ENCODE data around the gene VAMP7. TPM values are rescaled to one million over a fixed set of nuclear protein-coding genes. Genes with fewer than 3 reads are reported as not detected.

Gene VAMP7
- total RNA-seq, 2 donors from 2014 or later: 26.5 to 38.7 TPM

DNA sequence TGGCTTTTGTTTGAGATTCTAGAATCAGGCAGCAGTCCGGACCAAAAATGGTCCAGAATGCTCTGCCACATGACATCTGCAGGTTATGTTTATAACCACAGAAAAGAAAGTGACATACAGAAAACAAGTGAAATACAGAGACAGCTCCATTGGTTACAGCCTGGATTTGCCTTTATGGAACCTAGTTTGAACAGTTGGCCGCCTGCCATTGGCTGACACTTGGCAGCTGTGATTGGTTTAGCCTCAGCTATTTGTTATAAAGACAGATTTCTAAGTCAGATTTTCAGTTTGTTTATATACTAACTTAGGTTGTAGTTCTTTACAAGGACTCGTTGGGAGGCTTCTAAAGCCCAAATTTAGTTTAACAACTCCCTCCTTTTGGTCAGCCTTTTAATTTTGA is 75.5 kb downstream of the VAMP7 start:
- Histone ChIP-seq H3K36me3 (ENCODE audit: control insufficient read depth, insufficient read depth, low read length) (no peaks in the 10 kb centered on the region), H3K27ac (ENCODE audit: low read depth, low read length) (no peak overlapping the region), H3K4me1 (ENCODE audit: control insufficient read depth, insufficient read depth, low read length) (no peaks in the 10 kb centered on the region), H3K9ac (ENCODE audit: extremely low read depth, low read length, poor library complexity, severe bottlenecking) (no peak overlapping the region), H3K27me3 (ENCODE audit: control insufficient read depth, insufficient read depth, low read length, poor library complexity, severe bottlenecking) (no peaks in the 10 kb centered on the region), H3K9me3 (ENCODE audit: control insufficient read depth, low read length) (peaks cover 39% of the 10 kb centered on the region), H3K4me3 (ENCODE audit: low read length) (no peak overlapping the region)
- H3K27ac Mint-ChIP-seq: no peak overlapping the region
- peaks cover 7% of the 10 kb centered on the region for H3K4me1 Mint-ChIP-seq
- H3K27me3 Mint-ChIP-seq (ENCODE audit: insufficient read depth): no peaks in the 10 kb centered on the region
- H3K9me3 Mint-ChIP-seq: peaks cover 48% of the 10 kb centered on the region
- WGBS, 2 experiments (ENCODE audit: insufficient coverage in 1 of 2, insufficient read length in 1 of 2): 75 to 90% methylated on average over 1 to 3 of the region's 3 CpGs
- TF ChIP-seq, protein P1, sequence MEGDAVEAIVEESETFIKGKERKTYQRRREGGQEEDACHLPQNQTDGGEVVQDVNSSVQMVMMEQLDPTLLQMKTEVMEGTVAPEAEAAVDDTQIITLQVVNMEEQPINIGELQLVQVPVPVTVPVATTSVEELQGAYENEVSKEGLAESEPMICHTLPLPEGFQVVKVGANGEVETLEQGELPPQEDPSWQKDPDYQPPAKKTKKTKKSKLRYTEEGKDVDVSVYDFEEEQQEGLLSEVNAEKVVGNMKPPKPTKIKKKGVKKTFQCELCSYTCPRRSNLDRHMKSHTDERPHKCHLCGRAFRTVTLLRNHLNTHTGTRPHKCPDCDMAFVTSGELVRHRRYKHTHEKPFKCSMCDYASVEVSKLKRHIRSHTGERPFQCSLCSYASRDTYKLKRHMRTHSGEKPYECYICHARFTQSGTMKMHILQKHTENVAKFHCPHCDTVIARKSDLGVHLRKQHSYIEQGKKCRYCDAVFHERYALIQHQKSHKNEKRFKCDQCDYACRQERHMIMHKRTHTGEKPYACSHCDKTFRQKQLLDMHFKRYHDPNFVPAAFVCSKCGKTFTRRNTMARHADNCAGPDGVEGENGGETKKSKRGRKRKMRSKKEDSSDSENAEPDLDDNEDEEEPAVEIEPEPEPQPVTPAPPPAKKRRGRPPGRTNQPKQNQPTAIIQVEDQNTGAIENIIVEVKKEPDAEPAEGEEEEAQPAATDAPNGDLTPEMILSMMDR (conservative IDR thresholded peaks at IDR 0.05): no peak
- no peak for DNase-seq
- H3K36me3 Mint-ChIP-seq (ENCODE audit: low read depth): peaks cover 4% of the 10 kb centered on the region
- H3K4me3 Mint-ChIP-seq: no peak overlapping the region

DNA sequence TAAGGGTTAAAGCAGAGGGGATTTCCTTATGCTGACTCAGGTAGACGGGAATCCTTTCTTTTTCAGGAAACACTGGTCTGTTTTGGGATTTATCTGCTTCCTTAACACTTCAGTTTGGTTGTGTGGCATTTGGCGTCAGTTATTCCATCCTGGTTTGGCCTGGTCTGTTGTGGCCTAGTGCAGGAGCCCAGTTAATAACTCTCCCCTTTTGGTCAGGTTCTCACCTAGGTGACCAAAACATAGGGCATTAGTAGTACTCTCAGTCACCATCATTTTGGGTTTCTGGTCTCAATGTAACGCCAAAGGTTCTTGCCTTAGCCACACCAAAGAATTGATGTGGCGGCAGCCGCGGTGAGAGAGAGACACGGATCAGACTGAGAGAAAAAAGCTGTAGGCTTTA is 76.7 kb downstream of the VAMP7 start:
- WGBS, 2 experiments (ENCODE audit: insufficient coverage in 1 of 2, insufficient read length in 1 of 2): 76 to 90% methylated on average over 2 to 6 of the region's 7 CpGs
- TF ChIP-seq, protein P1 (conservative IDR thresholded peaks at IDR 0.05): no peak
- H3K27me3 ChIP-seq (ENCODE audit: control insufficient read depth, insufficient read depth, low read length, poor library complexity, severe bottlenecking): no peaks in the 10 kb centered on the region
- no peak overlapping the region for H3K4me3 ChIP-seq (ENCODE audit: low read length)
- peaks cover 39% of the 10 kb centered on the region for H3K9me3 ChIP-seq (ENCODE audit: control insufficient read depth, low read length)
- Mint-ChIP-seq H3K9me3 (peaks cover 56% of the 10 kb centered on the region), H3K27me3 (ENCODE audit: insufficient read depth) (no peaks in the 10 kb centered on the region), H3K4me3 (no peak overlapping the region), H3K27ac (peak overlapping the region; percentile 87), H3K4me1 (peaks cover 7% of the 10 kb centered on the region), H3K36me3 (ENCODE audit: low read depth) (peaks cover 4% of the 10 kb centered on the region)
- H3K9ac ChIP-seq (ENCODE audit: extremely low read depth, low read length, poor library complexity, severe bottlenecking): no peak overlapping the region
- no peaks in the 10 kb centered on the region for H3K4me1 ChIP-seq (ENCODE audit: control insufficient read depth, insufficient read depth, low read length)
- DNase-seq: no peak
- H3K27ac ChIP-seq (ENCODE audit: low read depth, low read length): no peak overlapping the region
- H3K36me3 ChIP-seq (ENCODE audit: control insufficient read depth, insufficient read depth, low read length): no peaks in the 10 kb centered on the region

DNA sequence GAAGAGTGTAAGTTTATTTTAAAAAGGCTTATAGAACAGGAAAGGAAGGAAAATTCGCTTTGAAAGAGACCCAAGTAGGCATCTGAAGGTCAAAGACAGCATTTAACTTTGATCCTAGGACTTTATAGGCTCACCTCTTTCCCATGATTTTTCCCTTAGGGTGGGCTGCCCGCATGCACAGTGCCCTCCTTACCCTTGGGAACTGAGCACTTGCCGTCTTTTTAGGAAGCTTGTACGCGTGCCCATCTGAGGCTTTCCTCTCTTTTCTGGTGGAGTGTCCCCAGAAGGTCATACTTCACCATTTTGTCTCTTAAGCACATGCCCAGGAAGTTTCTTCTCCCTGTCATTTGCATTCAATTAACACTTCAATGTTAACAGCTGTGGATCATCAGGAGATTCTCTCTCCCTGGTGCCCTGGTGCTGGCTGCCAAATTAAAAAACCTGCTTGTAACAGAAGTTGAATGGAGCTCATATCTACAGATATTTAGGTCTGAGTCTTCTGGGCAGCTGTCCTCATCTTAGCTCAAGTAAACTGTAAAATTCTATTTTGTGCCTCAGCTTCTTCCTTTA is 78.0 kb downstream of the VAMP7 start:
- no peaks in the 10 kb centered on the region for H3K4me1 ChIP-seq (ENCODE audit: control insufficient read depth, insufficient read depth, low read length)
- H3K27ac ChIP-seq (ENCODE audit: low read depth, low read length): no peak overlapping the region
- 56 to 61% methylated on average over 4 to 5 of the region's 5 CpGs for WGBS, 2 experiments (ENCODE audit: insufficient coverage in 1 of 2, insufficient read length in 1 of 2)
- H3K4me3 ChIP-seq (ENCODE audit: low read length): peak overlapping the region; percentile 53
- peaks cover 52% of the 10 kb centered on the region for H3K9me3 ChIP-seq (ENCODE audit: control insufficient read depth, low read length)
- Mint-ChIP-seq H3K36me3 (ENCODE audit: low read depth) (peaks cover 4% of the 10 kb centered on the region), H3K9me3 (peaks cover 69% of the 10 kb centered on the region), H3K4me3 (peak overlapping the region; percentile 54), H3K27ac (peak overlapping the region; percentile 92), H3K27me3 (ENCODE audit: insufficient read depth) (no peaks in the 10 kb centered on the region), H3K4me1 (peaks cover 7% of the 10 kb centered on the region)
- no peaks in the 10 kb centered on the region for H3K36me3 ChIP-seq (ENCODE audit: control insufficient read depth, insufficient read depth, low read length)
- TF ChIP-seq, protein P1 (conservative IDR thresholded peaks at IDR 0.05): no peak
- no peak overlapping the region for H3K9ac ChIP-seq (ENCODE audit: extremely low read depth, low read length, poor library complexity, severe bottlenecking)
- no peaks in the 10 kb centered on the region for H3K27me3 ChIP-seq (ENCODE audit: control insufficient read depth, insufficient read depth, low read length, poor library complexity, severe bottlenecking)
- DNase-seq: no peak
